Thyroid gland (tissue), 4 donors: ENCODE results near the gene FGF11. TPM values are rescaled to one million over a fixed set of nuclear protein-coding genes. Genes with fewer than 3 reads are reported as not detected.

Experiments
- DNase-seq, 2 donors: peaks; one replicate each; pipeline ENCODE4 v3.0.0-alpha.2; 2019
- H3K27ac ChIP-seq, 3 donors: fragments of 200-600 bp; sonication (generic); 1 replicate in 2 of 3; 2 replicates in 1 of 3; pipeline ENCODE4 v1.5.1; 2016 to 2019; ENCODE audit warnings: mild to moderate bottlenecking in 1 of 3, moderate library complexity in 1 of 3
- H3K27me3 ChIP-seq: fragments of 200-600 bp; sonication (generic); one replicate; pipeline ENCODE4 v1.5.1; 2019
- H3K36me3 ChIP-seq, 2 donors: fragments of 200-600 bp; sonication (generic); one replicate each; pipeline ENCODE4 v1.5.1; 2016 to 2019
- H3K4me1 ChIP-seq, 2 donors: fragments of 200-600 bp; sonication (generic); one replicate each; pipeline ENCODE4 v1.5.1; 2017 to 2019
- H3K4me3 ChIP-seq, 3 donors: fragments of 200-600 bp; sonication (generic); replicated peaks in 1 of 3; 1 replicate in 2 of 3; 2 replicates in 1 of 3; pipeline ENCODE4 v1.5.1; 2016; ENCODE audit warnings: mild to moderate bottlenecking in 1 of 3
- H3K9me3 ChIP-seq: fragments of 200-600 bp; sonication (generic); one replicate; pipeline ENCODE4 v1.5.1; 2017
- POLR2A ChIP-seq, 2 donors: fragments of 450-650 bp; IDR thresholded peaks; one replicate each; pipeline ENCODE4 v1.6.1; 2017; ENCODE audit warnings: antibody characterized with exemption in 2 of 2, mild to moderate bottlenecking in 2 of 2, moderate library complexity in 1 of 2
- WGBS, 2 donors: methylation state at CpG; one replicate each; pipeline ENCODE4 v1.1.5; 2017; 5-methylcytosine and 5-hydroxymethylcytosine counted together
- intact Hi-C: fragments of 100-400 bp; cut with DNase I; formaldehyde crosslinking; loops from one replicate; pipeline ENCODE4 v1.15.1; 2023
- total RNA-seq, 4 donors: library from RNA; depleted of rRNA; stranded (reverse); fragments of >200 nt; gene quantifications; one replicate each; pipeline ENCODE4 v1.2.3, GENCODE V29; 2016
- TF ChIP-seq, protein P1 (sequence below), 6 experiments: fragments of 200-600 bp in 3 of 6; fragments of 450-650 bp in 3 of 6; sonication (generic) in 3 of 6; IDR thresholded peaks; one replicate each; pipeline ENCODE4 v1.5.1; 2016 to 2019; ENCODE audit warnings: antibody characterized with exemption in 6 of 6, mild to moderate bottlenecking in 2 of 6, inconsistent platforms in 1 of 6, moderate library complexity in 1 of 6

FGF11 gene
- total RNA-seq, 4 donors from 2014 or later, result 4.3 to 12.1 (median 10.5) TPM

DNA sequence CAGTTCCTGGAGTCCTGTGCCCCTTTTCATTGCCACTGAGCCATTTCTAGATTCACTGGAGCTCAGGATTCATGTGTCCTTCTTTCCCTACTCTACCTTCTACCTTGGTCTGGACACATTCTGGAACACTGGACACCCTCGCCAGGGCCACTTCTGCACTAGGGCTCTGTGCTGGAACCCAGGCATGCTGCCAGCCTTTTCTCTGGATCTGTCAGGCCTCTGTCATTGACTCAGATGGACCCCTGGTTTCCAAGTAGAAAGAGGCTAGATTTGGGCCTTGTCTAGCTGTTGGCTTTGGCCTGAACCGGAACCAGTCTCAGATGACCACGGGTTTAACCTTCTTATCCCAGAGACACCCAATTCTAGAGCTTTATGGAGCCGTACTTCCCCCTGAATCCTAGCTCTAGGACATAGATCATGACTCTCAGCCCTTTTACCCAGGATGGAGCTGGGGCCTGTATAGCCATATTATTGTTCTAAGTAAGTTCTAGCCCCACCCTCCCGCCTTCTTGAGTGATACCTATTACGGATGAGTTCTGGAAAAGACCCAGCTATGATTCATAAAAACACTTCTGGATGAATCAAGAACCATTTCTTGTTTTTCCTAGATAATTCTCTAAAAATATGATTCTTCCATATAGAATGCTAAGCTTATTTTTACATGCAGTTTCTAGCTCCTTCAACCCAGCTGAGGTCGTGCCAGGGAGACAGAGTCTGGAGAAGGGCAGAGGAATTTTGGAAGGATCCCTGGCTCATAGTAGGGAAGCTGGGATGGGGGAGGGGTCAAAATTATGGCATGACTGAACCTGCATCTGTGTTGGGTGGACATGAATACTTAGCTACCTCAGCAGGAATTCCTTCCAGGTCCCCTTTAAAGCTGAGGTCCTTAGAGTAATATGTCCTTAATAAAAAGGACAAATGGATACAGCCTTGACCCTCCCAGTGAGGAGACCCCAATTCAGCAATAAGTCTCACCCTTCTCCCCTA lies 4.5 kb downstream of the FGF11 start:
- 79 to 80% methylated on average over 7 of the region's 7 CpGs for WGBS, 2 donors
- intact Hi-C loops, result loop anchor here (5.0 kb wide), 1 partner anchor 34 kb away; the partner anchor contains the start of gene ZBTB4
- Histone ChIP-seq H3K27ac (no peak overlapping the region), H3K4me1 (peaks cover 11 to 36% of the 10 kb centered on the region in 2 donors), H3K36me3 (no peaks in the 10 kb centered on the region), H3K9me3 (no peaks in the 10 kb centered on the region), H3K27me3 (no peaks in the 10 kb centered on the region), H3K4me3 (no peak overlapping the region)
- TF ChIP-seq, protein P1, sequence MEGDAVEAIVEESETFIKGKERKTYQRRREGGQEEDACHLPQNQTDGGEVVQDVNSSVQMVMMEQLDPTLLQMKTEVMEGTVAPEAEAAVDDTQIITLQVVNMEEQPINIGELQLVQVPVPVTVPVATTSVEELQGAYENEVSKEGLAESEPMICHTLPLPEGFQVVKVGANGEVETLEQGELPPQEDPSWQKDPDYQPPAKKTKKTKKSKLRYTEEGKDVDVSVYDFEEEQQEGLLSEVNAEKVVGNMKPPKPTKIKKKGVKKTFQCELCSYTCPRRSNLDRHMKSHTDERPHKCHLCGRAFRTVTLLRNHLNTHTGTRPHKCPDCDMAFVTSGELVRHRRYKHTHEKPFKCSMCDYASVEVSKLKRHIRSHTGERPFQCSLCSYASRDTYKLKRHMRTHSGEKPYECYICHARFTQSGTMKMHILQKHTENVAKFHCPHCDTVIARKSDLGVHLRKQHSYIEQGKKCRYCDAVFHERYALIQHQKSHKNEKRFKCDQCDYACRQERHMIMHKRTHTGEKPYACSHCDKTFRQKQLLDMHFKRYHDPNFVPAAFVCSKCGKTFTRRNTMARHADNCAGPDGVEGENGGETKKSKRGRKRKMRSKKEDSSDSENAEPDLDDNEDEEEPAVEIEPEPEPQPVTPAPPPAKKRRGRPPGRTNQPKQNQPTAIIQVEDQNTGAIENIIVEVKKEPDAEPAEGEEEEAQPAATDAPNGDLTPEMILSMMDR (IDR thresholded peaks at IDR 0.05), result no peak
- no peak for TF ChIP-seq POLR2A (IDR thresholded peaks at IDR 0.05)
- DNase-seq, result peak in 1 of 2 donors; percentile 17

DNA sequence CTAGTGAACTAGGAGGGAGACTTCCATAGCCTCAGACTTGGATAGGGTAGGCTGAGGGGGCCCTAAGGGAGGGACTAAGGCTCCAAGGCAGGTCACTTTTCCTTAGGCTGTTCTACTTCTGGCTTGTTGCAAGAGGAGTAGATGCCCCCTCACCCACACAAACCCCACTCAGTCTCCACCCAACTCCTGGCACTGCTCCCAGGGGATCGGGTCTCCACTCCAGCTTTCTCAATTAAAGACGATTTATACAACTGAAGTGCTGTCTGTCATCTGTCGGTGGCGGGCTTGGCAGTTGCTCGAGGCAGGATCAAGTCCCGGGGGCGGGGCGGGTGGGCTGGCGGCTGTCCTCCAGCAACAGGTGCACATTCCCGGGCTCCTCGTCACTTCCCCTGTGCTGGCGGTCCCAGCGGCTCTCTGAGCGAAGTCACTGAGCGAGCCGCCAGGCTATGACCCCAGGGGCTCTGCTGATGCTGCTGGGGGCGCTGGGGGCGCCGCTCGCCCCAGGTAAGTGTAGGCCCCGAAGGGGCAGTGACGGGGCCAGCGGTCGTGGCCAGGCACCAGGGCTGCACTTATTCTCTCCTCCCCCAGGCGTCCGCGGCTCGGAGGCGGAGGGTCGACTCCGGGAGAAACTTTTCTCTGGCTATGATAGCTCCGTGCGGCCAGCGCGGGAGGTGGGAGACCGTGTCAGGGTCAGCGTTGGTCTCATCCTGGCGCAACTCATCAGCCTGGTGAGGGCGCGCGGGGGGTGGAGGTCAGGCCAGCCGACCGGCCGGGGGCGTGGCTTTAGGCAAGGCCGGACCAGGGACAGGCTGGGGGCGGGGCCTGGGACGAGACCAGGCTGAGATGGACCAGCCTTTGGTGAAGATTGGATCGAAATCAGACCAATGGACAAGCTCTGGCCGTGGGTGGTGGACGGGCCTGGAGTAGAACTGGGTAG lies 5.6 kb downstream of the FGF11 start, which contains the start of gene CHRNB1:
Gene CHRNB1, plus strand, starts transcription at position 380 of the 937 bp plus-strand sequence. Its CDS starts 67 bp downstream, at position 447.
- Histone ChIP-seq H3K4me1 (peaks cover 4 to 24% of the 10 kb centered on the region in 2 donors), H3K27me3 (no peaks in the 10 kb centered on the region), H3K27ac (peak within 1 kb of the TSS in 2 of 3 donors; percentile 66 to 87), H3K4me3 (peak within 1 kb of the TSS; percentile 9 to 45 (median 30)), H3K9me3 (no peaks in the 10 kb centered on the region), H3K36me3 (no peaks in the 10 kb centered on the region)
- TF ChIP-seq POLR2A (IDR thresholded peaks at IDR 0.05), result peak in 1 of 2 donors; percentile 56
- TF ChIP-seq, protein P1 (IDR thresholded peaks at IDR 0.05), result peak in 3 of 6 experiments; percentile 8 to 20 (median 20)
- WGBS, 2 donors, result 5% methylated on average over 20 to 43 of the region's 51 CpGs
- intact Hi-C loops, result loop anchor here (5.0 kb wide), 1 partner anchor 32 kb away; the partner anchor contains the start of gene ZBTB4
- DNase-seq, result peak; percentile 90 to 92

DNA sequence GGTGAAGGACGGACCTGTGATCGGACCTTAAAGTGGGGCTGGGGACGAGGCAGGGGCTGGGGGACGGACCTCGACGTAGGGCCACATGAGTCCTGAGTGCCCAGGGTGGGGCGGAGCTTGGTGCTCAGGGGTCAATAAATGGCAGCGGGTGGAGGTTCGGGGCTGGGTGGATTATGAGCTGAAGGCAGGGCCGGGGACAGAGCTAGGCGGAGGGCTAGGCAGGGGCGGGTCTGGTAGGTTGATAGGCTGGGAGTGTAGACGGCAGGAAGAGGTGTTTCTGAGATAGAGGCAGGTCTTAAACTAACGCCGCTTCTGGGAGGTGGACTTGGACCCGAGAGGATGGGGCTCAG lies 6.3 kb downstream of the FGF11 start:
- intact Hi-C loops, result no loop called here
- Histone ChIP-seq H3K4me3 (peak overlapping the region; percentile 9 to 45 (median 30)), H3K9me3 (no peaks in the 10 kb centered on the region), H3K27ac (peak overlapping the region in 2 of 3 donors; percentile 58 to 66), H3K36me3 (no peaks in the 10 kb centered on the region), H3K27me3 (no peaks in the 10 kb centered on the region), H3K4me1 (peaks cover 4 to 18% of the 10 kb centered on the region in 2 donors)
- 2 to 3% methylated on average over 16 of the region's 16 CpGs for WGBS, 2 donors
- peak; percentile 68 to 78 for DNase-seq
- no peak for TF ChIP-seq POLR2A (IDR thresholded peaks at IDR 0.05)

DNA sequence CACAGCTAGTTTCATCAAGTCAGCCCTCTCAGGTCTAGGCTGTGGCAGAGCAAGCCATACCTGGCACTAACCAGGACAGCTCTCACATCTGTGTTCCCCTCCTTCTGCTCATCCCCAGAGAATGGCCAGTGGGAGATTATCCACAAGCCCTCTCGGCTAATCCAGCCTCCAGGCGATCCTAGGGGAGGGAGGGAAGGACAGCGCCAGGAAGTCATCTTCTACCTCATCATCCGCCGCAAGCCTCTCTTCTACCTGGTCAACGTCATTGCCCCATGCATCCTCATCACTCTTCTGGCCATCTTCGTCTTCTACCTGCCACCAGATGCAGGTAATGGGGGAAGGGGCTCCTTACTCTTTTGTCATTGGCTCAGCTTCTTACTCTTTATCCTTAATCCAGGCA lies 9.1 kb downstream of the FGF11 start:
- TF ChIP-seq POLR2A (IDR thresholded peaks at IDR 0.05), result no peak
- TF ChIP-seq, protein P1 (IDR thresholded peaks at IDR 0.05), result no peak
- intact Hi-C loops, result no loop called here
- Histone ChIP-seq H3K27ac (no peak overlapping the region), H3K4me1 (peaks cover 4 to 13% of the 10 kb centered on the region in 2 donors), H3K4me3 (no peak overlapping the region), H3K9me3 (no peaks in the 10 kb centered on the region), H3K36me3 (no peaks in the 10 kb centered on the region), H3K27me3 (no peaks in the 10 kb centered on the region)
- 93 to 97% methylated on average over 6 to 7 of the region's 7 CpGs for WGBS, 2 donors
- no peak for DNase-seq

DNA sequence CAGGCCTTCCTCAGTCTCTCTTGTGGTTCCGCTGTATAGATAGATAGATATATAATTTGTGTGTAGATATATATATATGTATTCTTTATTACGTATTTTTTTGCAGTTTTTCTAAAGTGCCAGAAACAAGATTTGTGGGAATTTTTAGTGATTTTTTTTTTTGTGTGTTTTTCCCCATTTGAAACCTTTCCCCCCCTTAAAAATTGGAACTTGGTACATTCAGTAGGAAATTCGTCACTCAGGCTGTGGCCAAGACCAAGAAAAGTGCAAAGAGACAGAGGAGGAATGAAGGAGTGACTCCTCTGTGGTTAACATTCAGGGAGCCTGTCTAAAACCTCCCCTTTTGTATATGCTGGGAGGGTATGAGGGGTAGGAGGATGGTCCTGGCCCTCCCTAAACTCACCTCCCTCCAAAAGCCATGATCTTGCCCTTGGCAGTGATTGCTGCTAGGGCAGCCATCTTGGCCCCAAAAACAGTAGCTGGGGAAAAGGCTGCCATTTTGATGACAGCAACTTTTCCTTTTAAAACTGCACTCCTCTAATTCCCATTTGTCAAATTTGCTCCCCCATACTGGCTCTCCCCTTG lies 20.7 kb downstream of the FGF11 start:
- intact Hi-C loops, result no loop called here
- 81 to 85% methylated on average over 3 of the region's 3 CpGs for WGBS, 2 donors
- no peak for DNase-seq
- H3K27ac ChIP-seq, result no peak overlapping the region
- peaks cover 0 to 5% of the 10 kb centered on the region in 2 donors for H3K4me1 ChIP-seq
- no peak overlapping the region for H3K4me3 ChIP-seq
- TF ChIP-seq POLR2A (IDR thresholded peaks at IDR 0.05), result no peak
- TF ChIP-seq, protein P1 (IDR thresholded peaks at IDR 0.05), result no peak
- no peaks in the 10 kb centered on the region for H3K27me3 ChIP-seq
- H3K36me3 ChIP-seq, result peaks cover 21 to 25% of the 10 kb centered on the region in 2 donors
- H3K9me3 ChIP-seq, result no peaks in the 10 kb centered on the region
